ENCODE results near the gene SLC17A9. TPM values are rescaled to one million over a fixed set of nuclear protein-coding genes. Genes with fewer than 3 reads are reported as not detected.

The SLC17A9 gene
- total RNA-seq, 1 donor from 2014 or later, result 3.9 TPM

DNA sequence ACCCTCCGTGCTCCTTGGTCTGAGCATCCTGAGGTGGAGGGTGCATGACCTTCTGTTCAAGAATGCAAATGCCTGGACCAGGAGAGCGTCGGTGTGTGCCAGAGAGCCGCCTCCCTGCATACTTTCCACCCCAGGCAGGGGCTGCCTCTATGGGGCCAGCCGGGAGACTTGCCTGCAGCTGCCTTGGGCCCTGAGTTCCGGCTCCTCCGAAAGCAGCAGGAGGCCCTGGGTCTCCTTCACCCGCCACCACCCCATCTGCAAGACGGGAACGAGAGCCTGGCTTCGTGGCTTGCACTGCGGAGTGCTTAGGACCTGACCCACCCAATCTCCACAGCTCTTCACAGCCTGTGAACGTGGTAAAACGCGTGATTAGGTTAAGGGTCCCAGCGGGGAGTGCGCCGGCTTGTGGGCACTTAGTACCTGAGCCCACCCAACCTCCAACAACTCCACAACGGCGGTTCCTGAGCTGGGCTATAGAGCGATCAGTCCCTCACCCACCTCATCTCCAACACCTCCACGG lies 37.9 kb downstream of the SLC17A9 start:
- peaks cover 53% of the 10 kb centered on the region for H3K27me3 Mint-ChIP-seq
- no peaks in the 10 kb centered on the region for H3K4me1 Mint-ChIP-seq (ENCODE audit: unreplicated experiment)
- TF ChIP-seq CTCF (conservative IDR thresholded peaks at IDR 0.05), result no peak
- H3K4me3 Mint-ChIP-seq, result no peak overlapping the region
- no peaks in the 10 kb centered on the region for H3K36me3 Mint-ChIP-seq
- no peaks in the 10 kb centered on the region for H3K9me3 Mint-ChIP-seq
- H3K27ac Mint-ChIP-seq, result no peak overlapping the region
- DNase-seq (ENCODE audit: extremely low spot score, unreplicated experiment), result no peak

DNA sequence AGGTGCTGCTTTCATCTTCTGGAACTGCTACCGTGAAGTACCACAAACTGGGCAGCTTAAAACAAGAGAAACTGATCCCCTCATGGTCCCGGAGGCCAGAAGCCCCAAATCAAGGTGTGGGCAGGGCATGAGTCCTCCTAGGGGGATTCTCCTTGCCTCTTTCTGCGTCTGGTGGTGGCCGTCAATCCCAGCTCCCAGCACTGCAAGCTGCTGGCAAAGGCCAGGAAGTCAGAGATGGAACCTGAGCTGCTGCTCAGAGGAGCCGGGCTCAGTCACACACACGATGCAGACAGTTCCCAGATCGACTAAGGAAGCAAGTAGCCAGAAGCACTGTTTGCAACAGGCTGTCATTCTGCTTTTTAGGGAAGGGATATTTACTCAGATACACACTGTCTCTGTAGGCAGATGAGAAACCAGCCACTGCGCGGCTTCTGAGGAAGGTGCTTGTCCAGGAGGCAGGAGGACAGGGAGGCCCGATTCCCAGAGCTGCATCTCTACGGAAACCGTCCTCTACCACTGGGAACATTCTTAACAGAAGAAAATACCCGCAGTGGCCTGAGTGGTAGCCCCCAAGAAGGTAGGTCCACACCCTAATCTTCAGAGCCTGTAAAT lies 38.8 kb downstream of the SLC17A9 start:
- Mint-ChIP-seq H3K4me3 (no peak overlapping the region), H3K36me3 (no peaks in the 10 kb centered on the region), H3K9me3 (no peaks in the 10 kb centered on the region), H3K4me1 (ENCODE audit: unreplicated experiment) (no peaks in the 10 kb centered on the region), H3K27ac (no peak overlapping the region), H3K27me3 (peaks cover 63% of the 10 kb centered on the region)
- no peak for DNase-seq (ENCODE audit: extremely low spot score, unreplicated experiment)
- TF ChIP-seq CTCF (conservative IDR thresholded peaks at IDR 0.05), result no peak

- H3K36me3 Mint-ChIP-seq, result no peaks in the 10 kb centered on the region
- H3K4me1 Mint-ChIP-seq (ENCODE audit: unreplicated experiment), result no peaks in the 10 kb centered on the region
- no peak for TF ChIP-seq CTCF (conservative IDR thresholded peaks at IDR 0.05)
- no peak overlapping the region for H3K4me3 Mint-ChIP-seq
- peaks cover 63% of the 10 kb centered on the region for H3K27me3 Mint-ChIP-seq
- no peak overlapping the region for H3K27ac Mint-ChIP-seq
- H3K9me3 Mint-ChIP-seq, result no peaks in the 10 kb centered on the region
- no peak for DNase-seq (ENCODE audit: extremely low spot score, unreplicated experiment)
Observed at GRCh38 chr20:62991863-62992262, 39.4 kb downstream of the SLC17A9 start.

- Mint-ChIP-seq H3K9me3 (no peaks in the 10 kb centered on the region), H3K36me3 (no peaks in the 10 kb centered on the region), H3K4me1 (ENCODE audit: unreplicated experiment) (no peaks in the 10 kb centered on the region), H3K27ac (no peak overlapping the region), H3K27me3 (peaks cover 70% of the 10 kb centered on the region), H3K4me3 (no peak overlapping the region)
- DNase-seq (ENCODE audit: extremely low spot score, unreplicated experiment), result no peak
- no peak for TF ChIP-seq CTCF (conservative IDR thresholded peaks at IDR 0.05)
Observed at GRCh38 chr20:62993856-62994494, 41.5 kb downstream of the SLC17A9 start.

DNA sequence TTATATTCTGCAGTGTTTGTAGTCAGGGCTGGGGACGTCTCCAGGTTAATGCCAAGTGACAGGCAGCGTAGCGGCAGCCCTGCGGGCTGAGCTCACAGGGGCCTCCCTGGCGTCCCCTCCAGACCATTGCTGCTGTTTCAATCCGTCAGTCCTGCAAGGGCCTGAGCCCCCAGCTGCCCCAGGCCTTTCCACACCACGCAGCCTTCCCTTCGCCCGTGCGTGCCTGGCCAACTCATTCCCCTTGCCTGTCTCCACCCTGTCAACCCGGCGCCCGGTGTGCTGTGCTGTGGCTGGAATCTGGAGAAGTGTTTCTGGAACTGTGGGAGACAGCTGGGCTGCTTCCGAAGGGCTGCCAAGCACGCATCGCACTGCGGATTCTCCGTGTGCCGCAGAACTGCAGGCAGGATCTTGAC lies 42.4 kb downstream of the SLC17A9 start:
- H3K27me3 Mint-ChIP-seq, result peaks cover 73% of the 10 kb centered on the region
- H3K4me3 Mint-ChIP-seq, result no peak overlapping the region
- no peak overlapping the region for H3K27ac Mint-ChIP-seq
- H3K9me3 Mint-ChIP-seq, result no peaks in the 10 kb centered on the region
- H3K36me3 Mint-ChIP-seq, result no peaks in the 10 kb centered on the region
- no peaks in the 10 kb centered on the region for H3K4me1 Mint-ChIP-seq (ENCODE audit: unreplicated experiment)
- no peak for DNase-seq (ENCODE audit: extremely low spot score, unreplicated experiment)
- TF ChIP-seq CTCF (conservative IDR thresholded peaks at IDR 0.05), result no peak
